AG08396 (cell line): Measurements from ENCODE around the gene RCOR1.
A peak's percentile ranks its signal among the peaks of the same experiment; 100 is the strongest.
"Not testable (repeated sequence)": the region's sequence is repeated elsewhere in the genome, so short reads cannot be mapped to it uniquely, and the experiment has no call there.

Source experiments
- DNase-seq: peaks from one replicate; pipeline ENCODE4 v3.0.0; 2012; ENCODE audit warnings: low spot score, mixed read lengths

RCOR1 gene

DNA sequence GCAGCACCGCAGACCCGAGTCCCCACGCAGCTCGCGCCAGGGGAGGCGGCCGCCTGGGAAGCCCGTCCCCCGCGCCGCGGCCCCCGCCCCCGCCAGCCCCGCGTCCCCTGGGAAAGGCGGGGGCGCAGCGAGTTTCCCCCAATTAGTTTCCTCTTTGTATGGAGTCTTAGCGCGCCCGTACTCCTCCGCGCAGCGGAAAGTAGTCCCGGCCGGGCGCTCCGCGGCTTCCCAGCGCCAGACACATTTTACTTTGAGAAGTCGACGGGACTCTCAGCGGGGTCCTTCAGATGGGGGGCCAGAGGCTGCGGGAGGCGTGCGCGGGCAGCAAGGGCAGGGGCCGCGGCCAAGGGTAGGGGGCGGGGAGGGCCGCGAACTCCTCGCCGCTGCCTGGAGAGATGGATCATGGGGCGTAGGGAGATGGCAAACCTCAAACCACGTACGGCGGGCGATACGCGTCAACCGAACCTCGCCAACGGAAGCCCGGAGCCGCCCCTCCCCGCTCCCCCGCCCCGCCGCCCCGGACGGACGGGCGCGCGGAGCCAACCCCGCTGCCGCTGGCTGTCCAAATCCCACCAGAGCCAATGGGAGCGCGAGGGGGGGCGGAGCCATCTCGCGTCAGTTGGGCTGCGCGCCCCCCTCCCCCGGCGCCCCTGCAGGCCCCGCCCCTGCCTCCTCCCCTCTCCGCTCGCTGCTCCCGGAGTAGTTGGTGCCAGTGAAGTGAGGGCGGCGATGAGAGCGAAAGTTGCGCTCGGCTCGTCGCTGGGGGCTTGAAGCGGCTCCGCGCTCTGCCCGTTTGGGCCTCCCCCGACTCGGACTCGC is at the start of gene RCOR1:
Gene RCOR1 (plus strand): TSS at position 706 of the 819 bp plus-strand sequence. CDS start 238 bp downstream, outside the sequence.
- DNase-seq, result peak; percentile 99

DNA sequence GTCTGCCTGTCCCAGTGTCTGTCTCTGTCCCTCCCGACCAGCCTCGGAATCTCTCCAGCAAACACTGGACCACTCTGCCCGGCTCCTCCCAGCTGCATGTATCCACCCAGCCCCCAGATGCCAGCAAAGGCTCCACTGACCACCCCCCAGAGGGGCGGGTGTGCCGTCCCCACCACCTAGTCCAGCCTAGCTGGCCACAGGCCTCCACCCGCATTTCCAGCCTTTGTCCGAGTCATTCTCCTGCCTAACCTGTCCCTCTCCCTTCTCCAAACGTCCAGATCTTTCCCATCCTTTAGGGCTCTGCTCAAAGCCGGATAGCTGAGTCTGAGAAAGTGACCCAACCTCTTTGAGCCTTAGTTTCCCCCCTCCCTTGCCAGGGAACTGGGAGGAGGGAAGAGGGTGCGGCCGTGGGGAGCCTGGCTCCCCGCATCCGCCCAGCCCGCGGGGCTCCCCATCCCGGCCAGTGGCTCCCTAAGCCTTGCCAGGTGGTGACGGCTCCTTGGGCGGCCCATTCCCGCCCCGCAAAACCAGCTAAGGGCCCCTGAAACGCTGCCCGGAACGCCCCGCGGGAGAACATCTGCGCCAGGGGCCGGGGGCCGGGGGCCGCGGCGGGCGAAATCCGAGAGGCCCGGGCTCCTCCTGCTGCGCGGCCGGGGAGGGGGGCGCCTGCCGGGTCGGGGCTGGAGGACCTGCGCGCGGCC is 48.3 kb upstream of the RCOR1 start:
- no peak for DNase-seq

DNA sequence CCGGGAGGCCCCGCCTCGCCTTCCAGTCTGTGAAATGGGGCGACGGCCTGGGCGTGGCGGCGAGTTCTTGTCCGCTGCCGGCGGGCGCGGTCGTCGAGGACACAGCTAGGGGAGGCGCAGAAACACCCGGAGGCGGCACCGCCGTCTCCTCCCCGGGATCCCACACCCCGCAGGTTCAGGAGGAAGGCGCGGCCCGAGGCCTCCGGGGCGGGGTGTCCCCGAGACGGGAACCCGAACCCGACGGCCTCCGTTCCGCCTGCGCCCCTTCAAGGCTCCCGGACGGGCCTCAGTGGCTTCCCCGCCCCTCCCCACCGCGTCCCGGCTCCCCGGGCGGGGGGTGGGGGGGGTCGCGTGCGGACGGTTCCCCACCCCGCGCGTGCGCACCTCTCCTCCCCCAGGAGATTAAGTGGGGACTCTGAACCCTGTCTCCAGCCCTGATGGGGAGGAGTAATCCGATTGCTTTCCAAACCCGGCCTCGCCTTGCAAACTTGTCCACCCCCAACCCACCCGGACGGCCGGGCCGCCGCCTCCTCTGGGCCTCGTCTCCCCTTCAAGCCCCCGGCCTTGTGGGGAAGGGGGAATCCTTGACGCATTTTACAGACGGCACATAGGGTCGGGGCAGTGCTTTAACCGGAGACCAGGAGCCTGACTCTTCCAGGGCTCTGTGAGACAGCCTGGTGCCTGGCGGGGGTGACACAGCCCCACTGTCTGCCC is 47.5 kb upstream of the RCOR1 start:
- DNase-seq, result no peak

DNA sequence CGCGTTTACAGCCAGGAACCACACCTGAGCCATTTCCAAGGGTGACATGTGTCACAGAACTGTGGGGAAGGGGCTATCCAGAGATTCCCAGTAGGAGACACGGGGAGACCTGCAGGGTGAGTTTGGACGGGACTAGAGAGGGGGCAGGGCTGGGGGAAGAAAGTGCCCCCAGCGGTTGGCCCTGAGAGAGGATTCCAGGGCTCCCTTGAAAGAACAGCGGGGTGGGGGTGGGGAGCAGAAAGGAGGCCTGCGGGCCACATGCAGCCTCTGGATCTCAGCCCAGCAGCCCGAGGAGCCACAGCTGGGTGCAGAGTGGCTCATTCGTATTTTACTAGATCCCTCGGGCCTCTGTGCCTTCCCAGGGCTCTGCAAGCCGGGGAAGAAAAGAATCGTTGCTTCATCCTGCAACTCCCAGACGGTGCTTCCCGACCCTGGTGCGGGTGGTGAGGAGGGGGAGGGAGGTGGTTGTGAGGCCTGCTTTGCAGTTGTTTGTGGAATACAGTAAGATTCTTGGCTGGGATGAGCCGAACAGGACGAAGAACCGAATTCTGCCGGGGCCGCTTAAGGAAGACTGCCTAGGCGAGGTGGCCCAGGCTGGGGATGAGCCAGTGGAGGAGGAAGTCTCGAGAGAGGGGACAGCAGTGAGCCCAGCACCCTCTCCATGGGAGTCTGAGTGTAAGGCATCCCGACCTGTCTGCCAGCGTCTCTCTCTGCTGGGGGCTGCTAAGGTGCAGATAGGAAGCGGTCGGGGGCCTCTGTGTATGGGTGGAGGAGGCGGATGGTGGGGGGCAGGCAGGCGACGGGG is 46.8 kb upstream of the RCOR1 start:
- no peak for DNase-seq

DNA sequence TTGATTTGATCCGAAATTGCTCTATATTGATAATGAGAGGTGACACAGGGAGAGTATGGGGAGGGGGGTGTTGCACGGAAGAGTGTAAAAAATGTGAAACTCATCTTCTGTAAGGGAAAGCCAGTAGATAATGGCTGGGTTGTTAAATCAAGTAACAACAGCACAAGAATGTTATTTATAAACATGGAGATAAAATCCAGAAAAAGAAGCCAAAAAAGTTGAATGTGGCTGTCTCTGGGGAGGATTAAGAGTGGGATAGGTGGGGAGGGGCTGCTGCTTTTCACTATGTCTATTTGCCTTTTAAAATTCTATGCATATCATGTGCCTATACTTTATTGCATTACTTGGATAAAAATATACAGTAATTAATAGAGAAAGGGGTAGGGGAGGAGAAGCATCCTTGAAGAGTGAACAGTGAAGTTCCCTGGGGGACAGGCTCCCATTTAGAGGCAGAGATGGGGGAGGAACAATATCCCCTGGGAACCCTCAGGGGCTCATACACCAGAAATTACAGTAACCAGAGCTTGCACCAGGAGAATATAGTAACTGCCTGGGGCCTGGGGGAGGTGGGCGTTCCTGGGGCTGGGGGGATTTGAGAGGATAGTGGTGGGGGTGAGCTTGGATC is 43.7 kb upstream of the RCOR1 start:
- no peak for DNase-seq

DNA sequence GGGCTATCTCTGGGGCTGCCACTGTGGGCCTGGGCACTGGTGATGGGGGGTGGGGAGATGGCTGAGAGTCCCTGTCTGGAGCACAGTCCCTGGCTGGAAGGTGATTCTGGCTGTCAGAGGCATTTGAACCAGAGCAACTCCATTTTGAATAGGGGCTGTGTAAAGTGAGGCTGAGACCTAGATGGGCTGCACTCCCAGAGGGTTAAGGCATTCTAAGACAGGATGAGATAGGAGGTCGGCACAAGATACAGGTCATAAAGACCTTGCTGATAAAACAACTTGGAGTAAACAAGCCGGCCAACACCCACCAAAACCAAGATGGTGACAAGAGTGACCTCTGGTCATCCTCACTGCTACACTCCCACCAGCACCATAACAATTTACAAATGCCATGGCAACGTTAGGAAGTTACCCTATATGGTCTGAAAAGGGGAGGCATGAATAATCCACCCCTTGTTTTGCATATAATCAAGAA is 41.5 kb upstream of the RCOR1 start:
- DNase-seq, result not testable (repeated sequence)

DNA sequence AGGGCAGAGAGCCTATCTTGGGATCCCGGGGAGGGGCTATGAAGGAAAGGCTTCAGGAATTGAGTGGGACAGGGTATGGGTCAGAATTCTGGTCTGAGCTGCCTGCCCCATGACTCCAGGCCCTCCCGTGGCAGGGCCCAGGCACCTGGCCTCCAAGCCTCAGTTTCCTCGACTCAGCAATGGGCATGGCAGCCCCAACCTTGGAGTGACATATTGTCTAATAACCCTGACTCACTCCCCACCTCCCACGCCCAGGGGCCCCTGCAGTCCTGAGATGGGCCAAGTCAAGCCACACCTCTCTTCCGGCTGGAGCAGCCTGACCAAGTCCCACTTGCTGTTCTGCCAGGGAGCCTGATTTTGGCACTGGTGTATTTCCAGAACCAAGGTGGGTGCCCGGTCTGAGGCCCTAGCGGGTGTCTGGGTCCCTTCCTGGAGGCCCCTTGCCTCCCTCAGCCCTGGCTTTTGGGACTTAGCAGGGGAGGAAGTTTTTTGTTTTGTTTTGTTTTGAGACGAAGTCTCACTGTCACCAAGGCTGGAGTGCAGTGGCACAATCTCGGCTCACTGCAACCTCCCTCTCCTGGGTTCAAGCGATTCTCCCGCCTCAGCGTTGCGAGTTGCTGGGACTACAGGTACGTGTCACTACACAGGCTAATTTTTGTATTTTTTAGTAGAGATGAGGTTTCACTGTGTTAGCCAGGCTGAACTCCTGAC is 40.3 kb upstream of the RCOR1 start:
- peak; percentile 47 for DNase-seq

DNA sequence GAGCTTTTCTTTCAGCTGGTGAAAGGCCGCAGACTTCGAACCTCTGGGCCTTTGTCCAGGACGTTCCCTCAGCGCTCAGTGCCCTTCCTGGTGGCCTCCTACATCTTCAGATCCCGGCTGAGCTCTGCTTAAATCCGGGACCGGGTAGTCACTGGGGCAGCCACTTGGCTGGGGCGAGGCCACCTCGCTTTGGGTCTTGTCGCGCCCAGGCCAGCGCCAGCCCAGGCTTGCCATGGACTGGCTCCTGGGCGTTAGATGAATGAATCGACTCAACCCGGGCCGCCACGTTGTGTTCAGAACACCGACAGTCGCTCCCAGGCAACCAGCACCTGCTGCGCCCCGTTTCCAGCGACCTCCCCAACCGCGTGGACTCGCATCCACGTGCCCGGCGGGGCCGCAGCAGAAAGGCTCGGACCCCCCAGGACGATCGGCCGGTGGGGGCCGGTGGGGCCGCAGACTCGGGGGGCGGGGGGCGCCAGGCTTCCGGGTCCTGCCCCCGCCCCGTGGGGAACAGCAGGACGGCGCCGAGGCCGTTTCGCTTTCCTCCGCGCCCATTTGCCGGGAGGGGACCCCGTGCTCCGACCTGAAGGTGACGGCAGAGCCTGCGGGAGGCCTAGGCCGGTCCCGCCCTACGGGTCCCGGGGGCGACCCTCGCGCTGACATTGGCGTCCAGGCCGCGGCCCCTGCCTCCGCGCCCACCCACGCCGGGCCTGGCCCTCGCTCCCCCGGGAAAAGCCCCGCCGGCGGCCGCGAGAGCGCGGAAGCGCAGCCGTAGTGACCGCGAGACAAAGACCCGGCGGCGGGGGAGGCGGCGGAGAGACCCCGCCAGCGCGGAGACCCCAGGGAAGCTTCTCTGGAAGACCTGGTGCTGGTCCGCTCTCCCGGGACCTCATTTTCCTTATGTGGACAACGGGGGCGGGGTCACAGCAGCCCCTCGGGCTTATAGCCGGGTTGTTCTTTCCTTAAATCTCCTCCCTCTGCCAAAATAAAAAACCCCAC is 37.3 kb upstream of the RCOR1 start:
- peak; percentile 67 for DNase-seq

DNA sequence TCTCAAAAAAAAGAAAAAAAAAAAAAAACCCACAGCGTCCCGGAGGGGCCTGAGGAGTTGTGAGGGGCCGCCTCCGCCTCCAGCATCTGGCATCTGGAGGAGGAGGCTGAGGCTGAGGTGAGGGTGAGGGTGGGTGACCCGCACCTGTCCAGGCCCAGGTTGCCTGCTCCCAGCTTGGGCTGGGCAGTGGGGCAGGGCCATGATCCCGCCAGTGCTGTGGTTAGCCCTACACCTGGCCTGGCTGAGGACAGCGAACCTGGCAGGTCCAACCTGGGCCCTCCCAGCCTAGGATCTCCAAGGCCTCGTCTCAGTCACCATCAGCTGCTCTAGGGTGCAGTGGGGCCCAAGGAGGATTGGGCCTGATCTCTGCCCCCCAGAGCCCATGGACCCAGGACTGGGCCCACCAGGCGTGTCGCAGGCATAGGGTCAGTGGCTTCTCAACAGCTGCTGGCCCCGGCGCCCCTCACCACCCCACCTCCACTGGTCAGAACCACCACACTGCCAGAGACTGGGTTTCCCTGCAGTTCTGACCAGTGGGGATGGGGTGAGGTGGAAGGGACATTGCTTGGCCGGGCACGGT is 36.3 kb upstream of the RCOR1 start:
- no peak for DNase-seq

DNA sequence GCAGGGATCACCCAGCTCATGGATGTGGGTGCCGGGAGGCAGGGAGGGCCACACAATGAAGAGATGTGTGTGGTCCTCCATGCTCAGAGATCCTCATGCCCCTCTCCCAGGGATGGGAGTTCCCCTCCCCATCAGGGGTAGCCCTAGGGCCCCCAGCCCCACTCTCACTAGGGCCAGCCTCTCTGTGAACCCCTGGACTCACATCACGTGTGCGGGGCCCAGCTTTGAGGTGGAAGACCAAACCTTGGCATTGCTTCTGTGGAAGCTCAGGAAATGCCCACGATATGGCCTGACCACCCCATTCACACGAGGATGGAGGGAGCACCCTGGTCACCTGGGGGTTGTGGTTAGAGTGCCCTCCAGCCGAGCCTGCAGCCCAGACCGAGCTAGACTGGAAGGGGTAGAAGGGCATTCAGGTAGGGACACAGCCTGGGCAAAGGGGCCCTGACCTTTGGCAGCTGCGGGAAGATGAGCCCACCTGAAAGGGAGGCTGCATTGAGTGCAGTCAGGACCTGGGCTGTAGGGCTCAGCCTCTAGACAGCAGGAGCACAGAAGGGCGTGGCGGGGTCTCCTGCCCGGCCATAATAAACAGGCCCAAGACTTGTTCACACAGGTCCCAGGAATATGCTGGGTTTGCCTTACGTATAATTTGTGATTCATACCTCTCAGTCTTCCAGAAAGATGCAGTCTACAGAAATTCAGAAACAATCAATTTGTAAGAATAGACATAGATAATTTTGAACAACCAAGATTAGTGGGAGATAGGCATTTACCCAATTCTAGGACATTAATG is 34.8 kb upstream of the RCOR1 start:
- no peak for DNase-seq

DNA sequence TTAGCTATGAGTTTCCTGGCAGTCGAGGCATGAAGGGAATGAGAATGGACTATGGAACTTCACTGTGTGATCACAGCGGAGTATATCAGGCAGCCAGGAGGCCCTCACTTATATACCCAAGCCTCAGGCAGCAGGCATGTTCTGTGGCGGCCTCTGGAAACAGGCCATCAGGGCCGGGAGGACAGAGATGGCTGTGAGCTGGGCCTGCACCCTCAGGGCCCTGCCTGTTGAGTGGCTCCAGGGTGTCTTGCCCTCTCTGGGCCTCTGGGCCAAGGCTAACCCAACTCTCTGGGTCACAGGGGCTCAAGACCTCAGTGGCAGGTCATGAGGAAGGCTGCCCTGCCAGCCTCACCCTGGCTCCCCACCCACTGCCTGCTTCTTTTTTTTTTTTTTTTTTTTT is 33.9 kb upstream of the RCOR1 start:
- DNase-seq, result no peak

DNA sequence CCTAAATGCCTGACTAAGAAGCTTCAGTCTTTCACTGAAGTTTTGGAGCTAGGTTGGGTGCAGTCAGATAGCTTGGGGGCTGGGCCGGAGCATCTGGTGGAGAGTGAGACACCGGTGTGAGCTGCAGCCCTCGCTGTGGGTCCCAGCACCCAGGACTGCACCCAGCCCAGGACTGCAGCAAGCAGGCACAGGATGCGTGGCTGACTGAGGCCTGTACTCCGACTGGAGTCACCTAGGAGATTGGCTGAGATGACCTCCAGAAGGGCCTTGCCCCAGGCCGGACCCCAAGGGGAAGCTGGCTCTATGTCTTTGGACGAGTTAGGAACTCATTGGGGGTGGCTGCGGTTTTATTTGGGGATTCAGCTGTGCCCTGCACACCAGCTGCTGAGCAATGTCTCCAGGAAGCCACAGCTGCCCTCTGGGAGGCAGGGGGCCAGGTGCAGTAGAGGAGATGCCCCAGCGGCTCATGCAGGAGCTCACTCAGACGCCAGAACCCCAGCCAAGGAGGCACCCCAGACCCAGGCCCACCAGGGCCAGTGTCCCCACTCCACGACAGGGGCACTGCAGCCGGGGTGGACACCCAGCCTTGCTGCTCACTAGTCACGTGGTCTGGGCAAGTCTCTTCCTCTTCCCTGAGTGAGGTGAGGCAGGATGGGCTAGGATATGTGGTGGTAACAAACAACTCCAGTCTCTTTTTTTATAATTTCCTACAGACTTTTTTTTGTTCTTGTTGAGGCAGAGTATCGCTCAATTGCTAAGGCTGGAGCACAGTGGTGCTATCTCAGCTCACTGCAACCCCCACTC is 31.8 kb upstream of the RCOR1 start:
- DNase-seq, result no peak

DNA sequence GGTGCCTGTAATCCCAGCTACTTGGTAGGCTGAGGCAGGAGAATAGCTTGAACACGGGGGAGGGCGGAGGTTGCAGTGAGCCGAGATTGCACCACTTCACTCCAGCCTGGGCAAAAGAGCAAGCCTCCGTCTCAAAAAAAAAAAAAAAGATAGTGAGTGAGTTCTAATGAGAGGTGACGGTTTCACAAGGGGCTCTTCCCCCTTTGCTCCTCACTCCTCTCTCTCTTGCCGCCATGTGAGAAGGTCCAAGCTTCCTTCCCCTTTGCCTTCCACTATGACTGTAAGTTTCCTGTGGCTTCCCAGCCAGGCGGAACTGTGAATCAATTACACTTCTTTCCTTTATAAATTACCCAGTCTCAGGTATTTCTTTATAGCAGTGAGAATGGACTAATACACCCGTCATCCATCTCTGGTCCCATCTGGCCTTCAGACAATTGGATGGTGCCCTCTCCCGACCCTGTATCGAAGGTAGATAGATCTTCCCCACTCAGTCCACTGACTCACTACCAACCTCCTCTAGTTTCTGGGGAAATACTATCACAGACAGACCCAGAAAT is 27.0 kb upstream of the RCOR1 start:
- DNase-seq, result no peak

DNA sequence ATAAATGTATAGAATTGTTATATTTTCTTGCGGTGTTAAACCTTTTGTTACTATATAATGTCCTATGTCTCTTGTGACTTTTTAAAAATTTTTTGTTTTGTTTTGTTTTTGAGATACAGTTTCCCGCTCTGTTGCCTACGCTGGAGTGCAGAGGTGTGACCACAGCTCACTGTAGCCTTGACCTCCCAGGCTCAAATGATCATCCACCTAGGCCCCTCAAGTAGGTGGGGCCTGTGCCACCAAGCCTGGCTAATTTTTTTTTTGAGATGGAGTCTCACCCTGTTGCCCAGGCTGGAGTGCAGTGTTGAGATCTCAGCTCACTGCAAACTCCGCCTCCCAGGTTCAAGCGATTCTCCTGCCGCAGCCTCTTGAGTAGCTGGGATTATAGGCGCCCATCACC is 26.5 kb upstream of the RCOR1 start:
- no peak for DNase-seq

DNA sequence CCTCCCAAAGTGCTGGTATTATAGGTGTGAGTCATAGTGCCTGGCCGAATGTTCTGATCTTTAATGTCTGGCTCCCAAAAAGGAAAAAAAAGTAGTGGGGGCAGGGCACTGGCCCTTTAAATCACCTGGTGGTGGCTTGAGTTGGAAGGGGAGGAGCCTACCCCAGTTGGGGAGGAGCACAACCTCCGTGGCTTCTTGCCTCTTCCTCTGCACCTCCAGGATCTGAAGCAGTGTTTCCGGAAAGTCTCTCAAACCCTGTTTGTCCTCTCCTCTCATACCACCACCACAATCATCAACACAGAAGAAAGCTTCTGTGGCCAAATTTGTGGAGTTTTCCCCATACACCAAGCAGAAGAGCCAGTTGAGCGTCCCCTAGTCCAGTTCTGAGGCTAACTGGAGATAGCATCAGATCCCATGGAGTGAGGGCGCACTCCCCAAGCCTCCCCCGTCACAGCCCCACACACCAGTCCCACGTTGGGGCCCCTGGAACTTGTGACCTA is 24.3 kb upstream of the RCOR1 start:
- DNase-seq, result no peak

DNA sequence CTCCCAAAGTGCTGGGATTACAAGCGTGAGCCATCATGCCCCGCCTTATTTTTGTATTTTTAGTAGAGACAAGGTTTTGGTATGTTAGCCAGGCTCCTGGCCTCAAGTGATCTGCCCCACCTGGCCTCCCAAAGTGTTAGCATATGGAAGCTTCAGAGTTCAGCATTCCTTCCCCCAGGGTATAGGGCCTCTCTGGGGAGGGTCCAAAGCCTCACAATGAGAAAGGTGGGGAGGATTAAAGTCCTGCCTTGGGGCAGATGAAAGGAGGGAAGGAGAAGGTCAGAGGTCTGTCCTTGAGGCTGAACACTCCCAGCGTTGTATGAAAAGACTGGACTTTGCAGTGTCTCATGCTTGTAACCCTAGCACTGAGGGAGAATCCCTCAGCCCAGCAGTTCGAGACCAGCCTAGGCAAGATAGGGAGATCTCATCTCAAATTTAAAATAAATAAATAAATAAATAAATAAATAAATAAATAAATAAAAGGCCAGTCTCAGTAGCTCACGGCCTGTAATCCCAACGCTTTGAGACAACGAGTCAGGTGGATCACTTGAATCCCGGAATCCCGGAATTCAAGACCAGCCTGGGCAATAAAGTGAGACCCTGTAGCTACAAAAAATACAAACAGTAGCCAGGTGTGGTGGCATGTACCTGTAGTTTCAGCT is 22.0 kb upstream of the RCOR1 start:
- no peak for DNase-seq
